Measurements from ENCODE around the gene CNTN4. TPM values are rescaled to one million over a fixed set of nuclear protein-coding genes. Genes with fewer than 3 reads are reported as not detected.
"Not testable (repeated sequence)": the region's sequence is repeated elsewhere in the genome, so short reads cannot be mapped to it uniquely, and the experiment has no call there.

Gene CNTN4
- total and polyA plus RNA-seq, 2 experiments from 2014 or later = 0.91 to 4.0 TPM

DNA sequence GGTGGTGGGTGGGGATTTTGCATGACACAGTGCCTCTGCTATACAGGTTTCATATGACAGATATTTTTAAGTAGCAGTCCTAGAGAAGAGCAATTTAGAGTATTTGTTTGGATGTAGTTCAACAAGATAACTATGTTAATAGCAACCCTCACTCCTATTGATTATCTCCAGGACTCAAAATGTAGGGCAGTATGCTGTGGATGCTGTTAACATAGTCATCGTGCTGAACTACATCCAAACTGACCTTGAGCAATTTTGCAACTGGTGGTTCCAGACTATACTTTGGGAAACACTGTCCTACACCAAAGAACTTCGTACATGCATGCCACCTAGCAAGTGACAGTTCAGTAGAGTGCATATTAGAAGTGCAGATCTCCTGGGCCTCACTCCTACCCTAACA, 893.9 kb downstream of the CNTN4 start (continued):
- TF ChIP-seq, protein P1, sequence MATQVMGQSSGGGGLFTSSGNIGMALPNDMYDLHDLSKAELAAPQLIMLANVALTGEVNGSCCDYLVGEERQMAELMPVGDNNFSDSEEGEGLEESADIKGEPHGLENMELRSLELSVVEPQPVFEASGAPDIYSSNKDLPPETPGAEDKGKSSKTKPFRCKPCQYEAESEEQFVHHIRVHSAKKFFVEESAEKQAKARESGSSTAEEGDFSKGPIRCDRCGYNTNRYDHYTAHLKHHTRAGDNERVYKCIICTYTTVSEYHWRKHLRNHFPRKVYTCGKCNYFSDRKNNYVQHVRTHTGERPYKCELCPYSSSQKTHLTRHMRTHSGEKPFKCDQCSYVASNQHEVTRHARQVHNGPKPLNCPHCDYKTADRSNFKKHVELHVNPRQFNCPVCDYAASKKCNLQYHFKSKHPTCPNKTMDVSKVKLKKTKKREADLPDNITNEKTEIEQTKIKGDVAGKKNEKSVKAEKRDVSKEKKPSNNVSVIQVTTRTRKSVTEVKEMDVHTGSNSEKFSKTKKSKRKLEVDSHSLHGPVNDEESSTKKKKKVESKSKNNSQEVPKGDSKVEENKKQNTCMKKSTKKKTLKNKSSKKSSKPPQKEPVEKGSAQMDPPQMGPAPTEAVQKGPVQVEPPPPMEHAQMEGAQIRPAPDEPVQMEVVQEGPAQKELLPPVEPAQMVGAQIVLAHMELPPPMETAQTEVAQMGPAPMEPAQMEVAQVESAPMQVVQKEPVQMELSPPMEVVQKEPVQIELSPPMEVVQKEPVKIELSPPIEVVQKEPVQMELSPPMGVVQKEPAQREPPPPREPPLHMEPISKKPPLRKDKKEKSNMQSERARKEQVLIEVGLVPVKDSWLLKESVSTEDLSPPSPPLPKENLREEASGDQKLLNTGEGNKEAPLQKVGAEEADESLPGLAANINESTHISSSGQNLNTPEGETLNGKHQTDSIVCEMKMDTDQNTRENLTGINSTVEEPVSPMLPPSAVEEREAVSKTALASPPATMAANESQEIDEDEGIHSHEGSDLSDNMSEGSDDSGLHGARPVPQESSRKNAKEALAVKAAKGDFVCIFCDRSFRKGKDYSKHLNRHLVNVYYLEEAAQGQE (IDR thresholded peaks at IDR 0.05; ENCODE audit: unreplicated experiment) = no peak
- TF ChIP-seq EZH2phosphoT487 (IDR thresholded peaks at IDR 0.05; ENCODE audit: unreplicated experiment) (no peak), CTCF (conservative IDR thresholded peaks at IDR 0.05; ENCODE audit: low read depth in 2 of 2) (no peak), JUNB (IDR thresholded peaks at IDR 0.05; ENCODE audit: unreplicated experiment) (no peak), CREB1 (CRISPR knock-in tag; IDR thresholded peaks at IDR 0.05; ENCODE audit: low read depth) (no peak), POLR2AphosphoS5 (IDR thresholded peaks at IDR 0.05; ENCODE audit: low read depth) (no peak), EZH2 (IDR thresholded peaks at IDR 0.05; ENCODE audit: low read depth, unreplicated experiment) (no peak), STAT1 (IDR thresholded peaks at IDR 0.05; ENCODE audit: unreplicated experiment) (no peak), ZNF114 (CRISPR knock-in tag; IDR thresholded peaks at IDR 0.05) (no peak), ETS1 (IDR thresholded peaks at IDR 0.05) (no peak)

DNA sequence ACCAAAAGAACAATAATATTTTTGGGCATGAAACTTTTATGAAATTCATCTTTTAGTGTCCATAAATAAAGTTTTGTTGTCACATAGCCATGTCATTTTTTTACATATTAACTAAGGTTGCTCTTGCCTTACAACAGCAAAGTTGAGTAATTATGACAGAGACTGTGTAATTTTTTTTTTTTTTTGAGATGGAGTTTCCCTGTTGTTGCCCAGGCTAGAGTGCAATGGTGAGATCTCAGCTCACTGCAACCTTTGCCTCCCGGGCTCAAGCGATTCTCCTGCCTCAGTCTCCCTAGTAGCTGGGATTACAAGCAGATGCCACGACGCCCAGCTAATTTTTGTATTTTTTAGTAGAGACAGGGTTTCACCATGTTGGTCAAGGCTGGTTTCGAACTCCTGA, 894.5 kb downstream of the CNTN4 start:
- not testable (repeated sequence) for H3K27ac Mint-ChIP-seq, H3K4me3 Mint-ChIP-seq
- peaks cover 92% of the 10 kb centered on the region for H3K9me3 Mint-ChIP-seq

More for the DNA sequence above, 894.5 kb downstream of the CNTN4 start:
- not testable (repeated sequence) for H3K4me1 Mint-ChIP-seq; H3K4me2 ChIP-seq; H3K27ac ChIP-seq (ENCODE audit: low read depth); H3K79me2 ChIP-seq (replicated peaks; ENCODE audit: insufficient read depth); H3K4me3 ChIP-seq; H3K27me3 Mint-ChIP-seq (ENCODE audit: insufficient read depth, low read depth, poor library complexity); H2AFZ ChIP-seq; ATAC-seq; H4K20me1 ChIP-seq (replicated peaks; ENCODE audit: insufficient read depth); H3K36me3 ChIP-seq (ENCODE audit: insufficient read depth); H3K9me2 ChIP-seq (ENCODE audit: insufficient read depth); H3K27me3 ChIP-seq (ENCODE audit: insufficient read depth); H3F3A ChIP-seq (replicated peaks; ENCODE audit: low read depth); DNase-seq (ENCODE audit: low spot score)
- peaks cover 31% of the 10 kb centered on the region for H3K36me3 Mint-ChIP-seq (ENCODE audit: low read depth)
- peaks cover 17% of the 10 kb centered on the region for H3K4me1 ChIP-seq (ENCODE audit: insufficient read depth)

Measured in GM23338 (cell line).